ENCODE data around the gene C1orf21.

The C1orf21 gene

DNA sequence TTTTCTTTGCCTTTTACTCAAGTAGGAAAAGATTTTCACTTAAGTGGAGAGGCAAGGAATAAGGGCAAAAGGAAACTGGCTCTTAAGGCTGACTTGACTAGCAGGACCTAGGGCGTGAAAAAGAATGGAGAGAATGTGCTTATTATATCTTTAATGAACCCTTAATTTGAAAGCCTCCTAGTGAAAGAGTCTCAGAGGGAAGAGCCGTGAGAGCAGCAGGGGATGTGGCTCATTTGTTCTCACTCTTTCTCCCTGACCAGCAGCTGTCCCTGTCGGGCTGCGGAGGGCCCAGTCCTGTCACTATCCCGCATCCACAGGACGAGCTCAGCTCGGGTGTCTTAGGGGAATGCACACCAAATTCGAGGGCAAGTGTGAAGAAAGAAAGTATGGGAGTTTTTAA, 187.8 kb downstream of the C1orf21 start:
- in situ Hi-C loops (cut with MboI; ENCODE audit: low pct_unique_long_range_greater_than_20kb, low sequenced_read_pairs, unreplicated experiment) = no loop called here
- DNase-seq (ENCODE audit: low spot score) = no peak
- TF ChIP-seq, protein P1, sequence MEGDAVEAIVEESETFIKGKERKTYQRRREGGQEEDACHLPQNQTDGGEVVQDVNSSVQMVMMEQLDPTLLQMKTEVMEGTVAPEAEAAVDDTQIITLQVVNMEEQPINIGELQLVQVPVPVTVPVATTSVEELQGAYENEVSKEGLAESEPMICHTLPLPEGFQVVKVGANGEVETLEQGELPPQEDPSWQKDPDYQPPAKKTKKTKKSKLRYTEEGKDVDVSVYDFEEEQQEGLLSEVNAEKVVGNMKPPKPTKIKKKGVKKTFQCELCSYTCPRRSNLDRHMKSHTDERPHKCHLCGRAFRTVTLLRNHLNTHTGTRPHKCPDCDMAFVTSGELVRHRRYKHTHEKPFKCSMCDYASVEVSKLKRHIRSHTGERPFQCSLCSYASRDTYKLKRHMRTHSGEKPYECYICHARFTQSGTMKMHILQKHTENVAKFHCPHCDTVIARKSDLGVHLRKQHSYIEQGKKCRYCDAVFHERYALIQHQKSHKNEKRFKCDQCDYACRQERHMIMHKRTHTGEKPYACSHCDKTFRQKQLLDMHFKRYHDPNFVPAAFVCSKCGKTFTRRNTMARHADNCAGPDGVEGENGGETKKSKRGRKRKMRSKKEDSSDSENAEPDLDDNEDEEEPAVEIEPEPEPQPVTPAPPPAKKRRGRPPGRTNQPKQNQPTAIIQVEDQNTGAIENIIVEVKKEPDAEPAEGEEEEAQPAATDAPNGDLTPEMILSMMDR (IDR thresholded peaks at IDR 0.05; ENCODE audit: extremely low read depth, insufficient read depth, missing control alignments) = no peak

DNA sequence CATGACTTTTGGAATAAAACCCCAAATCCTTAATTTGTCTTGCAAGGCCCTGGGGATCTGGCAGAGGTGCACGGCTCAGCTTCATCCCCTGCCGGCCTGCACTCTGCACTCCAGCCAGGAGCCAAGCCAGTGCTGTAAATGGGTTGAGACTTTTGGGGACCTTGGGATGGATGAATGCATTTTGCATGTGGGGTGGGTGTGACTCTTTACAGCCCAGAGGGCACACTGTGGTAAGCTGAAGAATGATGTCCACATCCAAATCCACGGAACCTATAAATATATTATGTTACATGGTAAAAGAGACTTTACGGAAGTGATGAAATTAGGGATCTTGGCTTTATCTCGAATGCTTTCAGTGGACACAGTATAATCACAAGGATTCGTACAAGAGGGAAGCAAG, 190.0 kb downstream of the C1orf21 start:
- DNase-seq (ENCODE audit: low spot score) = no peak
- TF ChIP-seq, protein P1 (IDR thresholded peaks at IDR 0.05; ENCODE audit: extremely low read depth, insufficient read depth, missing control alignments) = no peak
- in situ Hi-C loops (cut with MboI; ENCODE audit: low pct_unique_long_range_greater_than_20kb, low sequenced_read_pairs, unreplicated experiment) = no loop called here

DNA sequence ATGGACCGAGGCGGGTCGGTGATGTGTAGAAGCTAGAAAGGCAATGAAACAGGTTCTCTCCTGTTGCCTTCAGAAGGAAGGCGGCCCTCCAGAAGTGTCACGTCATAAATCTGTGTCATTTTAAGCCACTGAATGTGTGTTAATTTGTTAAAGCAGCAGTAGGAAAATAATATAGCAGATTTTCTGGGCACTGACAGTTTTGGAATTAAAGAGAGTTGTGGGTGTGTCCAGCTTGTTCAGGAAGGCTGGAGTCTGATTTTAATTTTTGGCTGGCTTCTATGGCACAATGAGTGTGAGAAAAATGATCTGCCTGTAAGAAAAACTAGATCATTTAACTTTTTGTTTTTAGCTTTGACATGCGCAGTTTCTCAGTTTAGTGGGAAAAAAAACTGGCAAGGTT, 190.5 kb downstream of the C1orf21 start:
- in situ Hi-C loops (cut with MboI; ENCODE audit: low pct_unique_long_range_greater_than_20kb, low sequenced_read_pairs, unreplicated experiment) = no loop called here
- DNase-seq (ENCODE audit: low spot score) = no peak
- TF ChIP-seq, protein P1 (IDR thresholded peaks at IDR 0.05; ENCODE audit: extremely low read depth, insufficient read depth, missing control alignments) = no peak

DNA sequence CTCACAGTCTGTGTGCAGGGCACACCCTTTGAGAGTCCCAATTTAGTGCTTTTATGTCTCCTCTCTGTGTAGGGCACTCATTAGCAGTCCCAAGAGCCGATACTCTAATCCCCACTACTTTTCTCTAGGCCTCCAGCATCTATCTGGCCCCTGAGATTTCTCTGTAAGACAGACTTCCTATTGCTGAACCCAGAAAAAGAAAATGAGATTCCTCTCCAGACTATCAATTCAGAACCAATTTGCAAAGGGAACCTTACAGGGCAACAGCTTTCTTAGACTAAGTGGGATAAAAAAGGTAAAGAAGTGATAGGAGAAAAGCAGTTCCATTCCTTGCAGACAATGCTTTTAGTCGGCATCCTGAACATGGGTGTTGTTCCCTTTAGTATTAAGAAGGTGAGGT, 195.6 kb downstream of the C1orf21 start:
- TF ChIP-seq, protein P1 (IDR thresholded peaks at IDR 0.05; ENCODE audit: extremely low read depth, insufficient read depth, missing control alignments) = no peak
- in situ Hi-C loops (cut with MboI; ENCODE audit: low pct_unique_long_range_greater_than_20kb, low sequenced_read_pairs, unreplicated experiment) = no loop called here
- DNase-seq (ENCODE audit: low spot score) = no peak

DNA sequence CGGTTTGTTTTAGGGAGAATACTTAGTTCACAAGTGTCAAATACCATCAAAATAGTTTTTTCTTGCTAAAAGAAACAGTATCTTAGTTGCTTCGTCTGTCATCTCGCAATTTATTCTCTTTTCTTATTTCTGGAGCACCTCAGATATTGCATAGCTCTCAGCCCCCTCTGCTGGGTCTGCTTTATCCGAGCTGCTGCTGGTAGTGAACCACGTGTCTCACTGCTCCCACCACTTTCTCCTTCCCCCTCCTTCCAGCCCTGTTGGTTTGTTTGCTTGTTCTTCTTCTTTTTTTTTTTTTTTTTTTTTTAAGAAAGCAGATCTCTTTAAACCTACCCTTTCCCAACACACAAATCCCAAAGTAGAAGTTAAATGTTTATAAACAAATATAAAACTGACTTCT, 197.0 kb downstream of the C1orf21 start:
- DNase-seq (ENCODE audit: low spot score) = no peak
- in situ Hi-C loops (cut with MboI; ENCODE audit: low pct_unique_long_range_greater_than_20kb, low sequenced_read_pairs, unreplicated experiment) = no loop called here
- TF ChIP-seq, protein P1 (IDR thresholded peaks at IDR 0.05; ENCODE audit: extremely low read depth, insufficient read depth, missing control alignments) = no peak

DNA sequence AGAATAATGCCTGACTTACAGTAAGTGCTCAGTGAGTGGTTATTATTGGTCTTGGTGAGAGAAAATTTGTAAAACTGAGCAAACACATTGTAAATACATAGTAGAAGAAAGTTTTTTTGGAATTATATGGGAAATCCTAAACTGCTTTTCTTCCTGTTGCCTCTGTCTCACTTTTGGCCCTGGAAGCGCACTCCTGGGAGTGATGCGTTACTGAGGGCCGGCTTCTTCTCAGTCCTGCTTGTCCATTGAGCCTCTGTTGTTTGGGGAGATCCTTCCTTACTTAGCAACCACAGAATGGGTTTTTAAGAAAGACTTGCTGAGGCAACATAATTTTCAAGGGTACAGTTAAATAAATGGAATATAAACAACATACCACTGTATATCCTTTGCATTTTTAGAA, 201.9 kb downstream of the C1orf21 start:
- in situ Hi-C loops (cut with MboI; ENCODE audit: low pct_unique_long_range_greater_than_20kb, low sequenced_read_pairs, unreplicated experiment) = no loop called here
- DNase-seq (ENCODE audit: low spot score) = no peak
- TF ChIP-seq, protein P1 (IDR thresholded peaks at IDR 0.05; ENCODE audit: extremely low read depth, insufficient read depth, missing control alignments) = no peak

DNA sequence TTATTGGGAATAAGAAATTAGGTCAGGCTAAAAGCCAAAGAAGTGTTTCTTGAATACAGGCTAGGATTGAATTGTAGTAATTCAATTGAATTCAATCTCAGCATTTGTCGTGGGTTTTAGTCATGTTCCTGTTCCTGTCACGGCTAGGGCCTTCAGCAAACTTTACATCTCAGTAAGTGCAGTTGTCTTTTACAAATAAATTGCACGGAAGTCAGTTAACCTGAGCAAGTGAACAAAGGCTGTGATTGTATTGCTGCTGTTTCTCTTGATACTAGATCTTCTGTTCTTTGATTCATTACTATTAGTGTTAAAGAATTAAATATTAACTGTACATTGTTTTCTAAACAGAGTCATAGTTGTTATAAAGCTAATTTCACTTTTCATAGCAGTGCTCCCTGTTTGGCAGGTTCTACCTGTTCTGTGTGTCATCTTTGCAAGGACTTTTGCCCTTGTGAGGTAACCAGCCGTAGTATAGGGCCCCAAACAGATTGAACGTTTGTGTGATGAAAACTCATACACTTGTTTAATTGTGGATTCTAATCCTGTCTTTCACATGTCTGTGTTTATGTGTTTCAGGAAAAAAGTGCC, 203.4 kb downstream of the C1orf21 start:
- in situ Hi-C loops (cut with MboI; ENCODE audit: low pct_unique_long_range_greater_than_20kb, low sequenced_read_pairs, unreplicated experiment) = no loop called here
- DNase-seq (ENCODE audit: low spot score) = no peak
- TF ChIP-seq, protein P1 (IDR thresholded peaks at IDR 0.05; ENCODE audit: extremely low read depth, insufficient read depth, missing control alignments) = no peak
